GM12878 (cell line): ENCODE results near the gene SNAPIN. TPM values are rescaled to one million over a fixed set of nuclear protein-coding genes. Genes with fewer than 3 reads are reported as not detected.

Source experiments
- ATAC-seq: fragments of 200-7000 bp; cut with Tn5 transposase; 3 replicates; pipeline ENCODE4 v1.9.1; 2020; ENCODE audit warnings: mild to moderate bottlenecking, moderate library complexity
- BruUV-seq: library from RNA; stranded (reverse); fragments of 400-500 nt; replicated peaks from 2 replicates; lab custom pipeline; 2021; lab: Mats Ljungman, UMichigan
- CTCF ChIA-PET: fragments of 300-600 bp; sonication (Branson Sonifier 250); formaldehyde crosslinking; extraction: SDS; loops from one replicate; lab custom pipeline; 2021; ENCODE audit warnings: inconsistent platforms; lab: Yijun Ruan, JAX
- POLR2A ChIA-PET: fragments of 350-600 bp; formaldehyde crosslinking; extraction: SDS; loops from one replicate; lab custom pipeline; 2021; ENCODE audit warnings: inconsistent platforms; lab: Charles Lee
- RAD21 ChIA-PET: fragments of 300-600 bp; sonication (Branson Sonifier 250); formaldehyde crosslinking; loops from one replicate; lab custom pipeline; 2023; ENCODE audit warnings: antibody characterized with exemption; ENCODE audit not compliant: unreplicated experiment; lab: Charles Lee
- SMC1A ChIA-PET: fragments of 300-600 bp; sonication (Branson Sonifier 250); formaldehyde crosslinking; loops from one replicate; lab custom pipeline; 2023; ENCODE audit not compliant: unreplicated experiment, uncharacterized antibody; lab: Charles Lee
- DNase-seq: peaks from one replicate; pipeline ENCODE4 v3.0.0-alpha.2; 2011; ENCODE audit warnings: low read depth, low spot score
- FAIRE-seq: peaks from 3 replicates; lab custom pipeline; 2011; peaks lifted over from hg19 to GRCh38; lab: Jason Lieb, UNC
- H2AFZ ChIP-seq: 2 replicates; pipeline ENCODE4 v1.6.0; 2011; ENCODE audit warnings: low read depth, low read length, control low read depth; ENCODE audit not compliant: control insufficient read depth
- H3K27ac ChIP-seq: 2 replicates; pipeline ENCODE4 v1.5.1; 2011; ENCODE audit warnings: control low read depth; ENCODE audit not compliant: control insufficient read depth, insufficient read depth
- H3K27me3 ChIP-seq, 2 experiments: replicated peaks in 1 of 2; 2 replicates each; pipeline versions ENCODE4 v1.6.0 to v1.6.1; 2011; ENCODE audit warnings: low read length in 1 of 2; ENCODE audit not compliant: control insufficient read depth in 2 of 2, insufficient read depth in 2 of 2
- H3K36me3 ChIP-seq, 2 experiments: 2 replicates each; pipeline ENCODE4 v1.5.1; 2011; ENCODE audit warnings: low read length in 1 of 2; ENCODE audit not compliant: control insufficient read depth in 2 of 2, insufficient read depth in 2 of 2
- H3K4me1 ChIP-seq: 2 replicates; pipeline ENCODE4 v1.6.1; 2011; ENCODE audit warnings: mild to moderate bottlenecking, low read length, moderate library complexity, mixed read lengths; ENCODE audit not compliant: control insufficient read depth, insufficient read depth
- H3K4me2 ChIP-seq: 2 replicates; pipeline ENCODE4 v1.6.0; 2011; ENCODE audit warnings: control low read depth; ENCODE audit not compliant: control insufficient read depth, insufficient read depth
- H3K4me3 ChIP-seq: fragments of 200-600 bp; sonication (generic); 2 replicates; pipeline ENCODE4 v1.5.1; 2016
- H3K79me2 ChIP-seq: 2 replicates; pipeline ENCODE4 v1.6.0; 2011; ENCODE audit warnings: low read length; ENCODE audit not compliant: control insufficient read depth, insufficient read depth
- H3K9ac ChIP-seq: 2 replicates; pipeline ENCODE4 v1.8.0; 2011; ENCODE audit warnings: low read length, control low read depth, mixed read lengths; ENCODE audit not compliant: control insufficient read depth, insufficient read depth
- H3K9me3 ChIP-seq: replicated peaks from 3 replicates; pipeline ENCODE4 v1.5.1; 2011; ENCODE audit warnings: mild to moderate bottlenecking, low read length; ENCODE audit not compliant: control insufficient read depth, insufficient read depth
- H4K20me1 ChIP-seq: 2 replicates; pipeline ENCODE4 v1.6.0; 2011; ENCODE audit not compliant: control insufficient read depth, insufficient read depth
- BHLHE40 ChIP-seq, 2 experiments: fragments of 450-650 bp in 1 of 2; IDR thresholded peaks; 2 replicates each; pipeline ENCODE4 v1.6.1; 2011 to 2017; ENCODE audit warnings: low read depth in 2 of 2, borderline replicate concordance in 1 of 2, improper control_type of control experiment in 1 of 2, low read length in 1 of 2, mild to moderate bottlenecking in 1 of 2
- CBX5 ChIP-seq: sonication (generic); IDR thresholded peaks from 2 replicates; pipeline ENCODE4 v1.6.1; 2016; ENCODE audit warnings: low read depth, moderate library complexity, mild to moderate bottlenecking, inconsistent platforms
- IKZF2 ChIP-seq, 2 experiments: fragments of 450-650 bp; IDR thresholded peaks; 2 replicates each; pipeline ENCODE4 v1.6.1; 2017; ENCODE audit warnings: mild to moderate bottlenecking in 2 of 2, moderate library complexity in 2 of 2
- JUND ChIP-seq: IDR thresholded peaks from 2 replicates; pipeline ENCODE4 v1.6.1; 2012; ENCODE audit warnings: low read depth, mild to moderate bottlenecking, low read length, improper control_type of control experiment, moderate library complexity
- LARP7 ChIP-seq: fragments of 450-650 bp; IDR thresholded peaks from 2 replicates; pipeline ENCODE4 v1.6.1; 2017; ENCODE audit warnings: mild to moderate bottlenecking
- NBN ChIP-seq: fragments of 450-650 bp; IDR thresholded peaks from 2 replicates; pipeline ENCODE4 v1.6.1; 2016
- NR2F1 ChIP-seq: fragments of 450-650 bp; conservative IDR thresholded peaks from 2 replicates; pipeline ENCODE4 v1.6.1; 2017; ENCODE audit warnings: mild to moderate bottlenecking
- PAX8 ChIP-seq: fragments of 450-650 bp; IDR thresholded peaks from 2 replicates; pipeline ENCODE4 v1.6.1; 2017; ENCODE audit warnings: mild to moderate bottlenecking, moderate library complexity
- POLR2A ChIP-seq: IDR thresholded peaks from 2 replicates; pipeline ENCODE4 v1.6.1; 2011; ENCODE audit warnings: low read depth, mild to moderate bottlenecking, low read length
- RELA ChIP-seq: fragments of 450-650 bp; IDR thresholded peaks from 2 replicates; pipeline ENCODE4 v1.8.0; 2014; ENCODE audit warnings: borderline replicate concordance; ENCODE audit not compliant: partially characterized antibody
- WGBS: methylation state at CpG from one replicate; pipeline ENCODE4 v1.1.6; 2016; ENCODE audit warnings: low lambda C conversion rate; ENCODE audit not compliant: insufficient replicate concordance, insufficient coverage; ENCODE audit errors: missing lambda C conversion rate; 5-methylcytosine and 5-hydroxymethylcytosine counted together
- in situ Hi-C: fragments of 300-500 bp; cut with MboI; formaldehyde crosslinking; loops from 9 replicates; pipeline ENCODE4 v1.14.3; 2018; ENCODE audit warnings: mixed read lengths
- intact Hi-C: fragments of 100-400 bp; cut with micrococcal nuclease; formaldehyde crosslinking; loops from one replicate; pipeline ENCODE4 v1.14.2; 2022; ENCODE audit not compliant: unreplicated experiment
- polyA plus RNA-seq, 11 experiments: library from polyadenylated mRNA; depleted of rRNA in 4 of 11; unstranded in 6 of 11; stranded (reverse) in 5 of 11; fragments of >200 nt; fragmentation: Nextera tagmentation in 4 of 11; fragmentation: Illumina TruSeq in 1 of 11; extraction: Ambion mirVana in 4 of 11; extraction: Trizol in 1 of 11; gene quantifications; 1 replicate in 1 of 11; 2 replicates in 10 of 11; pipeline versions ENCODE4 v1.2.1 to v1.2.3, GENCODE V29; 2011 to 2016; ENCODE audit warnings: inconsistent platforms in 2 of 11, missing spikeins in 2 of 11, low read depth in 1 of 11
- total RNA-seq, 4 experiments: library from RNA; depleted of rRNA in 3 of 4; stranded (reverse); fragments of >200 nt in 3 of 4; fragmentation: Illumina TruSeq in 1 of 4; extraction: Trizol in 1 of 4; gene quantifications; 2 replicates each; pipeline versions ENCODE4 v1.2.1 to v1.2.3, GENCODE V29; 2013 to 2021
- TF ChIP-seq, protein P1 (sequence below): fragments of 450-650 bp; formaldehyde crosslinking; IDR thresholded peaks from 2 replicates; pipeline ENCODE4 v1.4.0; 2022; ENCODE audit warnings: mild to moderate bottlenecking, moderate library complexity
- TF ChIP-seq, protein P2 (sequence below): fragments of 450-650 bp; IDR thresholded peaks from 2 replicates; pipeline ENCODE4 v1.6.1; 2017; ENCODE audit warnings: mild to moderate bottlenecking, moderate library complexity

Gene SNAPIN
- total and polyA plus RNA-seq, 10 of the 15 experiments (the other 5 are each of a cell fraction or from before 2014, with no cell fraction given) = 12.4 to 78.1 (median 38.6) TPM

GRCh38 chr1:153615406-153615805 lies 43.1 kb upstream of the SNAPIN start (continued):
- TF ChIP-seq CBX5 = no peak
- TF ChIP-seq NBN = no peak

GRCh38 chr1:153616144-153616916 lies 42.2 kb upstream of the SNAPIN start, which contains the start of gene S100A14:
TSS of gene S100A14 (minus strand) at chr1:153616325. CDS start at chr1:153615858, 467 bp downstream.
- H3K4me2 ChIP-seq = peak within 1 kb of the TSS; percentile 17; the same call in 1 of the 2 replicates
- CTCF ChIA-PET = interaction anchor here (0.8 to 7.8 kb wide), 13 partner anchors 12 to 371 kb away, joined by 3 to 106 read pairs (median 6); partner anchors contain the start of genes S100A1 and S100A13
- peak within 1 kb of the TSS; percentile 48 for H2AFZ ChIP-seq

More at GRCh38 chr1:153616144-153616916, 42.2 kb upstream of the SNAPIN start, which contains the start of gene S100A14:
- POLR2A ChIA-PET = interaction anchor here (1.3 to 1.4 kb wide), 2 partner anchors 10 to 18 kb away, joined by 4 to 5 read pairs; partner anchors contain the start of gene CHTOP
- no peaks in the 10 kb centered on the region for H4K20me1 ChIP-seq
- no peaks in the 10 kb centered on the region for H3K36me3 ChIP-seq
- ATAC-seq = peak; percentile 50
- H3K4me3 ChIP-seq = no peak within 1 kb of the TSS
- no peak within 1 kb of the TSS for H3K9ac ChIP-seq
- in situ Hi-C loops (no loop called here), intact Hi-C loops (loop anchor here (2.0 kb wide), 1 partner anchor 106 kb away; no protein-coding TSS in a partner anchor)
- RAD21 ChIA-PET = interaction anchor here (0.6 to 6.2 kb wide), 9 partner anchors 11 to 106 kb away, joined by 3 to 60 read pairs (median 5); partner anchors contain the start of genes CHTOP and S100A13
- no peaks in the 10 kb centered on the region for H3K27me3 ChIP-seq
- no peak for DNase-seq
- SMC1A ChIA-PET = interaction anchor here (0.7 to 5.0 kb wide), 12 partner anchors 9 to 96 kb away, joined by 3 to 36 read pairs (median 4); partner anchors contain the start of genes S100A1 and S100A13
- H3K27ac ChIP-seq = no peak within 1 kb of the TSS; the same call in 1 of the 2 replicates
- BruUV-seq = no TSS peak
- TF ChIP-seq IKZF2 (IDR thresholded peaks at IDR 0.05) = no peak
- TF ChIP-seq LARP7 = no peak
- TF ChIP-seq POLR2A = no peak
- no peak for TF ChIP-seq RELA
- TF ChIP-seq PAX8 = no peak
- peak in 1 of 2 experiments; percentile 78; a peak in 2 of 4 replicates for TF ChIP-seq BHLHE40 (IDR thresholded peaks at IDR 0.05; ENCODE audit: borderline replicate concordance in 1 of 2, low read depth in 2 of 2, low read length in 1 of 2)
- TF ChIP-seq, protein P1, sequence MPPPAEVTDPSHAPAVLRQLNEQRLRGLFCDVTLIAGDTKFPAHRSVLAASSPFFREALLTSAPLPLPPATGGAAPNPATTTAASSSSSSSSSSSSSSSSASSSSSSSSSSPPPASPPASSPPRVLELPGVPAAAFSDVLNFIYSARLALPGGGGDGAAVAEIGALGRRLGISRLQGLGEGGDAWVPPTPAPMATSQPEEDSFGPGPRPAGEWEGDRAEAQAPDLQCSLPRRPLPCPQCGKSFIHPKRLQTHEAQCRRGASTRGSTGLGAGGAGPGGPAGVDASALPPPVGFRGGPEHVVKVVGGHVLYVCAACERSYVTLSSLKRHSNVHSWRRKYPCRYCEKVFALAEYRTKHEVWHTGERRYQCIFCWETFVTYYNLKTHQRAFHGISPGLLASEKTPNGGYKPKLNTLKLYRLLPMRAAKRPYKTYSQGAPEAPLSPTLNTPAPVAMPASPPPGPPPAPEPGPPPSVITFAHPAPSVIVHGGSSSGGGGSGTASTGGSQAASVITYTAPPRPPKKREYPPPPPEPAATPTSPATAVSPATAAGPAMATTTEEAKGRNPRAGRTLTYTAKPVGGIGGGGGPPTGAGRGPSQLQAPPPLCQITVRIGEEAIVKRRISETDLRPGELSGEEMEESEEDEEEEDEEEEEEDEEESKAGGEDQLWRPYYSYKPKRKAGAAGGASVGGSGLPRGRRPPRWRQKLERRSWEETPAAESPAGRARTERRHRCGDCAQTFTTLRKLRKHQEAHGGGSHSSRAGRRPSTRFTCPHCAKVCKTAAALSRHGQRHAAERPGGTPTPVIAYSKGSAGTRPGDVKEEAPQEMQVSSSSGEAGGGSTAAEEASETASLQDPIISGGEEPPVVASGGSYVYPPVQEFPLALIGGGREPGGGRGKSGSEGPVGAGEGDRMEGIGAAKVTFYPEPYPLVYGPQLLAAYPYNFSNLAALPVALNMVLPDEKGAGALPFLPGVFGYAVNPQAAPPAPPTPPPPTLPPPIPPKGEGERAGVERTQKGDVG (CRISPR knock-in tag) = no peak
- TF ChIP-seq NR2F1 = 0 out of 2 replicates have a peak, but pooled peaks have one; percentile 16
- TF ChIP-seq, protein P2, sequence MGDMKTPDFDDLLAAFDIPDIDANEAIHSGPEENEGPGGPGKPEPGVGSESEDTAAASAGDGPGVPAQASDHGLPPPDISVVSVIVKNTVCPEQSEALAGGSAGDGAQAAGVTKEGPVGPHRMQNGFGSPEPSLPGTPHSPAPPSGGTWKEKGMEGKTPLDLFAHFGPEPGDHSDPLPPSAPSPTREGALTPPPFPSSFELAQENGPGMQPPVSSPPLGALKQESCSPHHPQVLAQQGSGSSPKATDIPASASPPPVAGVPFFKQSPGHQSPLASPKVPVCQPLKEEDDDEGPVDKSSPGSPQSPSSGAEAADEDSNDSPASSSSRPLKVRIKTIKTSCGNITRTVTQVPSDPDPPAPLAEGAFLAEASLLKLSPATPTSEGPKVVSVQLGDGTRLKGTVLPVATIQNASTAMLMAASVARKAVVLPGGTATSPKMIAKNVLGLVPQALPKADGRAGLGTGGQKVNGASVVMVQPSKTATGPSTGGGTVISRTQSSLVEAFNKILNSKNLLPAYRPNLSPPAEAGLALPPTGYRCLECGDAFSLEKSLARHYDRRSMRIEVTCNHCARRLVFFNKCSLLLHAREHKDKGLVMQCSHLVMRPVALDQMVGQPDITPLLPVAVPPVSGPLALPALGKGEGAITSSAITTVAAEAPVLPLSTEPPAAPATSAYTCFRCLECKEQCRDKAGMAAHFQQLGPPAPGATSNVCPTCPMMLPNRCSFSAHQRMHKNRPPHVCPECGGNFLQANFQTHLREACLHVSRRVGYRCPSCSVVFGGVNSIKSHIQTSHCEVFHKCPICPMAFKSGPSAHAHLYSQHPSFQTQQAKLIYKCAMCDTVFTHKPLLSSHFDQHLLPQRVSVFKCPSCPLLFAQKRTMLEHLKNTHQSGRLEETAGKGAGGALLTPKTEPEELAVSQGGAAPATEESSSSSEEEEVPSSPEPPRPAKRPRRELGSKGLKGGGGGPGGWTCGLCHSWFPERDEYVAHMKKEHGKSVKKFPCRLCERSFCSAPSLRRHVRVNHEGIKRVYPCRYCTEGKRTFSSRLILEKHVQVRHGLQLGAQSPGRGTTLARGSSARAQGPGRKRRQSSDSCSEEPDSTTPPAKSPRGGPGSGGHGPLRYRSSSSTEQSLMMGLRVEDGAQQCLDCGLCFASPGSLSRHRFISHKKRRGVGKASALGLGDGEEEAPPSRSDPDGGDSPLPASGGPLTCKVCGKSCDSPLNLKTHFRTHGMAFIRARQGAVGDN = peak; percentile 74
- TF ChIP-seq JUND = no peak
- TF ChIP-seq, all 136 proteins: peak for 3
- peaks cover 14% of the 10 kb centered on the region for H3K4me1 ChIP-seq
- WGBS = 40% methylated on average over 10 of the region's 10 CpGs
- FAIRE-seq = peak; percentile 38
- no peaks in the 10 kb centered on the region for H3K9me3 ChIP-seq
- no peaks in the 10 kb centered on the region for H3K79me2 ChIP-seq
